Stimulated activated naive B cell treated with anti-CD40 and anti-IgM and Interleukin-4, amounts not matched to agents 10 μg/mL and 1 μg/mL and 100 μg/mL, for 72 hours (primary cell): ENCODE results near the gene POLR1A.

Experiments used
- ATAC-seq, 2 donors: fragments of 150-1000 bp; cut with Tn5 transposase; replicated peaks; 2 replicates each; pipeline ENCODE4 v1.10.0; 2021; ENCODE audit warnings: moderate library complexity in 1 of 2
- DNase-seq: peaks from one replicate; pipeline ENCODE4 v3.0.0; 2021
- H3K27ac Mint-ChIP-seq: one replicate; pipeline ENCODE4 v1.8.0; 2022; ENCODE audit warnings: mild to moderate bottlenecking, mixed read lengths
- H3K27me3 Mint-ChIP-seq, 2 donors: one replicate each; pipeline ENCODE4 v1.8.0; 2022; ENCODE audit warnings: mixed read lengths in 2 of 2
- H3K36me3 Mint-ChIP-seq, 2 donors: one replicate each; pipeline ENCODE4 v1.8.0; 2022; ENCODE audit warnings: mixed read lengths in 2 of 2, mild to moderate bottlenecking in 1 of 2
- H3K4me1 Mint-ChIP-seq, 2 donors: one replicate each; pipeline ENCODE4 v1.8.0; 2022; ENCODE audit warnings: mixed read lengths in 2 of 2, mild to moderate bottlenecking in 1 of 2
- H3K4me3 Mint-ChIP-seq, 2 donors: one replicate each; pipeline ENCODE4 v1.8.0; 2022; ENCODE audit warnings: mild to moderate bottlenecking in 2 of 2, mixed read lengths in 2 of 2, moderate library complexity in 1 of 2
- H3K9me3 Mint-ChIP-seq, 2 donors: one replicate each; pipeline ENCODE4 v1.8.0; 2022; ENCODE audit warnings: mixed read lengths in 2 of 2, mild to moderate bottlenecking in 1 of 2

Gene POLR1A

DNA sequence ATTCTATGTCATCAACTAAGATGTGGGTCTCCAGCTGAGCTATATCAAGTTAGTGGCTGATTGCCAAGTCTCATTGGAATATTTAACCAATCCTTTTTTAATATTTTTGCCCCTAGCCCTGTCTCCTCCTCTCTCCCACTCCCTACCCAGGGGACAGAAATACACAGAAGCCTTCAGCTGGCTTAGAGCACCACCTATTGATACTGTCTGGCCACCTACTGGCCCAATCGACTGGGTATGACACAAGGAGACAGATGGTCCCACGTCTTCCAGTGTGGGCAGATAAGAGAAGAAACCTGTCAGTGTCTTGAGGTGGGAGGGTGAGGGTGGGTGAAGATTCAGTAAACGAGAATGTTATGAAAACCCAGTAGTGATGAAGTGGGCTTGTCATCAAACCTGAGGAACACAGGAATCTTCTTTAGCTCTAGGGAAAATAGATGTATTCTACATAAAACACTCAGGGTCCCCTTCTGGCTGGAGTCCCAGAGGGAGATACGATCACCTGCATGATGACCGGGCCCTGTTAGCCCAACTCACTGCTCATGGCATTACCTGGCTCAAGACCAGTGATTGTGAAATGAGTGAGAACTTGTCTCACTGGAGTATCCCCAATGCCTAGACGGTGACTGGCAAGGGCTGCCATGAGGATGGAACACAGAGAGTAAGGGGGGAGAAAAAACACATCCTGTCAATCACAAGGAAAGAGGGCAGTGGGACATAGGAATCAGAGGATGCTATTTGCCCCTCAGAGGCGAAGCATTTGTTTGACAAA lies 26.7 kb downstream of the POLR1A start:
- DNase-seq (no peak), ATAC-seq (peak in 1 of 2 donors; percentile 29)
- H3K36me3 Mint-ChIP-seq: peaks cover 49 to 67% of the 10 kb centered on the region in 2 donors
- H3K4me3 Mint-ChIP-seq: no peak overlapping the region
- H3K27me3 Mint-ChIP-seq: no peaks in the 10 kb centered on the region
- H3K27ac Mint-ChIP-seq: no peak overlapping the region
- H3K4me1 Mint-ChIP-seq: peaks cover 16 to 23% of the 10 kb centered on the region in 2 donors
- no peaks in the 10 kb centered on the region for H3K9me3 Mint-ChIP-seq

DNA sequence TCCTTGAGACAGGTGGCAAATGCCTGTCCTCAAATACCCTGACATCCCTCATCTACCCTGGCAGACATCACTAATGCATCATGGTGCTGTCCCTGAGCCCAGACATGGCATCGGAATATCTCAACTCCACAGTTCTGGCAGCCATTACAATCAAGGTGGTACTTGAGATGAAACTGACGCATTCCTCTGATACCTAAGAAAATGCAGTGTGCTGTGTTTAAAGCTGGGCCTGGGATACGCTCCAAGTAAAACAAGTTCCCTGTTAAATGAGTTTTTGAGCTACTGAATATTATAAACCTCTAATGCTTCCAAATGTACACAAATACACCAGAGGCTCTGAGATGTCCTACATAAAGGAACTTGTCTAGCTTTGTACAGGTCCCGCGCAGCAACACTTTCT lies 29.8 kb downstream of the POLR1A start:
- Mint-ChIP-seq H3K4me3 (no peak overlapping the region), H3K27ac (no peak overlapping the region), H3K4me1 (peaks cover 33 to 44% of the 10 kb centered on the region in 2 donors), H3K9me3 (no peaks in the 10 kb centered on the region), H3K36me3 (peaks cover 66 to 84% of the 10 kb centered on the region in 2 donors), H3K27me3 (no peaks in the 10 kb centered on the region)
- no peak for DNase-seq
- ATAC-seq: no peak

DNA sequence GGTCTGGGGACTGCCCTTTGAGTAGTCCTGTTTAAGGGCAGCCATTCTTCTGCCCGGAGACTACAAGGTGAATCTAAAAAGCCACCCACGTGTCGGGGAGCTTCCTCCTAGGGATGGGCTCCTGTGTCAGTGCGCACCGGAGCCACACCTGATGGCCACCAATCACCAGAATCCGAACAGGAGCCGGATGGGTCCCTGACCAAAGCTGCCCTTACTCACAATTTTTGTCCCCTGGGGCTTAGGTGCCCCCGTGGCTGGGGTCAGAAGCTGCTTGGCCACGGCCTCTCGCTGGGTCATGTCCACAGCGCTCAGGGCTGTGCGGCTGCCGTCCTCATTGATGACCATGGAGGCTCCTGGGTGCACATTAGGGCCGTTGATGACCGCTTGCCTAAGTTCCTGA lies 30.9 kb downstream of the POLR1A start:
- Mint-ChIP-seq H3K27me3 (no peaks in the 10 kb centered on the region), H3K36me3 (peaks cover 66 to 84% of the 10 kb centered on the region in 2 donors)
- ATAC-seq: no peak

DNA sequence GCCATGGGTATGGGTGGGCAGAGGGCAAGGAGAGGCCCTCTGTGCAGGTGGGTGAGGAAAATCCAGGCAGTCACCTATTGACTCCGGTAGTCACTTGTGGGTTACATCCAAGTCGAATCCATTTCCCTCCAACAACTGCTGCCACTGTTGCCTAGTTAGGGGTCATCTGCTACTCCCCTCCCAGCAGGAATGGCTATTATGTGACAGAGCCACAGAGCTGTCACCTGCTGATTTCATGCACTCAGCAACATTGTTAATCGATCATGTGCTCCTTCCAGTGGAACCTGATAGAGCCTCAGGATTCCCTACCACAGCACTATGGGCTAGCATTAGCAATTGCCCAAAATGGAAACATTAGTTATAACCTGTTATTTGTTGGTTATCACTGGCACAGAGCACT lies 31.4 kb downstream of the POLR1A start:
- Mint-ChIP-seq H3K4me1 (peaks cover 23 to 28% of the 10 kb centered on the region in 2 donors), H3K4me3 (no peak overlapping the region), H3K27me3 (no peaks in the 10 kb centered on the region), H3K27ac (no peak overlapping the region), H3K9me3 (no peaks in the 10 kb centered on the region), H3K36me3 (peaks cover 69 to 84% of the 10 kb centered on the region in 2 donors)
- DNase-seq (no peak), ATAC-seq (no peak)

More for the DNA sequence above, 30.9 kb downstream of the POLR1A start:
- DNase-seq: no peak
- Mint-ChIP-seq H3K4me3 (no peak overlapping the region), H3K27ac (peak overlapping the region; percentile 9), H3K9me3 (no peaks in the 10 kb centered on the region), H3K4me1 (peaks cover 25 to 34% of the 10 kb centered on the region in 2 donors)

DNA sequence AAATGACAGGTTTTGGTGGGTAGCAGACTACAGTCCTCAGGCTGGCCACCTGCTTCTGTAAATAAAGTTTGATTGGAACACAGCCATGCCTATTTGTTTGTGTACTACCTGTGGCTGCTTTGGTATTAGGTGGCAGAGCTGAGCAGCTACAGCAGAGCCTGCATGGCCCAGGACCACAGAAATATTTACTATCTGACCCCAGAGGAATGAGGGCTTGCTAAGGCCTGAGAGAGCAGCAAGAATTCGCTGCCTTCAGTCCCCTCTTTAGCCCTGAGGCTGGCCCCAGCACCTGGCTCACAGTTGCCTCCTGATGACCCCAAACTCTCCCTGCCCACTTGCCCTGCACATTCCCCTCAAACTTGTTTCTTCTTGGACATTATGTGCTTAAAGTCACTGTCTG lies 32.5 kb downstream of the POLR1A start:
- peaks cover 69 to 77% of the 10 kb centered on the region in 2 donors for H3K36me3 Mint-ChIP-seq
- H3K4me3 Mint-ChIP-seq: no peak overlapping the region
- H3K4me1 Mint-ChIP-seq: peaks cover 21 to 25% of the 10 kb centered on the region in 2 donors
- H3K27me3 Mint-ChIP-seq: no peaks in the 10 kb centered on the region
- H3K27ac Mint-ChIP-seq: peak overlapping the region; percentile 4
- DNase-seq (no peak), ATAC-seq (no peak)
- no peaks in the 10 kb centered on the region for H3K9me3 Mint-ChIP-seq

DNA sequence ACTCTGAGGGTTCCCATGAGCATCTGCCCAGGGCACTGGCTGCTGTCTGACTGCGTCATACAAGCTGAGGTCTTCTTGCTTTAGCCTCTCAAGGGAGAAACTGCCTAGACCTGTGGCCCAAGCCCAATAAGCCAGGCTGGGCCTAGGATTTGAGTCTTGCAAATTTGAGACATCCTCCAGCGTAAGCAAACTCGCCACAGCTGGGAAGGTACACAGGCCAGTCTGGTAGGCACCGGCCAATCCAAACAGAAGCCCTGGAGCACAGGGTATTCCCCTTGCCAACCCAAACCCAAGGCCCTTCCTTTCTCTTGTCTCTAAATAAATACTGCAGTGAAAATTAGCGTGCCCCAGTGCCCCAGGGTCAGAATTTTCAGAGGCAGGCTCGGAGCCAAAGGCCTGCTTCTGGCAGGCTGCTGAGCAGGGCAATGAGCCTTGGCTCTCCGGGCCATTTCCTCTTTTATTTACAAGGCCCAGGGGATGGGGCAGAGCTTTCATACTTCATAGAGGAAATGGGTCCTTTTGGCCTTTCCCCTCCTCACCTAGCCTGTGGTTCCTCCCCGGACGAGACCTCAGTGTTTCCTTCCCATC lies 33.3 kb downstream of the POLR1A start:
- Mint-ChIP-seq H3K36me3 (peaks cover 70 to 77% of the 10 kb centered on the region in 2 donors), H3K4me3 (peak overlapping the region; percentile 30 to 36)

DNA sequence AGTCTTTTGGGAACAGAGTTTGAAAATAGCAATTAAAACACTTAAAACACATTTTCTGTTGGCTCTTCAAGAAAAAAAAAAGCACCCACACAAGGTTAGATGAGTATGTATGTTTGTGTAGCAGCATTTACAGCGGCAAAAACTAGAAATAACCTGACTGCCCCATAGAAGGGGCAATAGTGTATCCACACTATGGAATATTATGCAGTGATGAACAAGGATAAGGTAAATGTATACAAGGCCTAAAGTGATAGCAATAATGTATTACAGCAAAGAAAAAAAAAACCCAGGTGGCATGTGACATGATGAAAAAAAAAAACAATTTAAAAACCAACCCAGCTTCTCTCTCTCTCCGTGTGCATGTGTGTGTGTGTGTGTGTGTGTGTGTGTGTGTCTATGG lies 34.8 kb downstream of the POLR1A start:
- H3K36me3 Mint-ChIP-seq: peaks cover 62 to 68% of the 10 kb centered on the region in 2 donors
- DNase-seq (no peak), ATAC-seq (no peak)
- no peak overlapping the region for H3K4me3 Mint-ChIP-seq
- H3K4me1 Mint-ChIP-seq: peaks cover 19 to 30% of the 10 kb centered on the region in 2 donors
- H3K27ac Mint-ChIP-seq: no peak overlapping the region
- H3K27me3 Mint-ChIP-seq: no peaks in the 10 kb centered on the region
- H3K9me3 Mint-ChIP-seq: no peaks in the 10 kb centered on the region

More for the DNA sequence above, 33.3 kb downstream of the POLR1A start:
- Mint-ChIP-seq H3K4me1 (peaks cover 18 to 30% of the 10 kb centered on the region in 2 donors), H3K9me3 (no peaks in the 10 kb centered on the region), H3K27ac (peak overlapping the region; percentile 94), H3K27me3 (no peaks in the 10 kb centered on the region)
- DNase-seq: peak; percentile 74
- peak; percentile 97 for ATAC-seq

DNA sequence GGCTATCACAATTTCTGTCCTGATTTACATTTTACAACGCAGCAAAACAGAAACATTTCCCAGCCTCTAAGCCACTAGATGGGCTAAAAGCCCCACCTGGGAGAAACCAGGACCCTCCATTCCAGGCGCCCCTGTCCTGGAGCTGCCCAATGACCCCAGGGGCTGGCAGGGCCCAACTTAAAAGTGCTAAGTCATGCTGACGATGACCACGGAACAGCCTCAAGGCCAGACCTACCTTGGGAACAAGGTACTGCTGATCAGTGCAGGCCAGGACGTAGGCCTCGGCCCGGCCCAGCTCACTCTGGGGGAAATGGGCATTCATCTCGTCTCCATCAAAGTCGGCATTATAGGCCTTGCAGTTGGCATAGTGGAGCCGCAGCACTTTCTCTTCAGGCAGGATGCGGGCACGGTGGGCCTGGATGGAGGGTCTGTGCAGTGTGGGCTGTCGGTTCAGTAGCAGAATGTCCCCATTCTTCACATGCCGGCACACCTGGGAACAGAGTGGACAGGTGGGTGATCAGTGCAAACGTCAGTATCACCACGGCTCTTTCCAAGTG lies 35.8 kb downstream of the POLR1A start:
- no peak overlapping the region for H3K27ac Mint-ChIP-seq
- no peak overlapping the region for H3K4me3 Mint-ChIP-seq
- ATAC-seq: no peak
- peaks cover 66 to 71% of the 10 kb centered on the region in 2 donors for H3K36me3 Mint-ChIP-seq
- peaks cover 20 to 30% of the 10 kb centered on the region in 2 donors for H3K4me1 Mint-ChIP-seq
- DNase-seq: no peak
- no peaks in the 10 kb centered on the region for H3K9me3 Mint-ChIP-seq
- H3K27me3 Mint-ChIP-seq: no peaks in the 10 kb centered on the region

DNA sequence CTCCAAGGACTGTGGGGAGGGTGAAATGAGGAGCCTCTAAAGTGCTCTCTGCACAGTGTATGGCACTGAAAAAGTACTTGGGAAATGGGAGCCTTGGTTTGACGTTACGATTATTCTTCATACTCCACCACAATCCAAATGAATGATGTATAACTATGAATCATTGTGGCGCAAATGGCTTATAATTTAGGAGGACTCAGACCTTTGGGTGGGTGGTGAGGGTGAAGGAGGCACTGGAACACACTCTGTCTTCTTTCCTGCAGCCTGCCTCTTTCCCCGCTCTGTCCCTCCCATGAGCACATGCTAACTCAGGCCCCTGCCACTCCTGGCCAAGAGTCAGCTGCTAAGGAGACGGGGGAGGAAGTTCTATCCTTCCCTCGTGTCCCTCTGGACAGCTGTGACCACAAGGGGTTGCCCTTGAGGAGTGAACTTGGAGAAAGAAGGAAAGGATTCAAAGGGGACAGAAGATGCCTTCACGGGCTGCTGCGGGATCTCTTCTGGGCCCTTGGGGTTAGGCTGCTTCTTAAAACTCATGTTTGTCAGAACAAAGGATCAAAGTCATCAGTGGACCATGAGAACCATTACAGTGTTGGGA lies 36.5 kb downstream of the POLR1A start:
- no peak overlapping the region for H3K4me3 Mint-ChIP-seq
- no peaks in the 10 kb centered on the region for H3K27me3 Mint-ChIP-seq
- ATAC-seq (no peak), DNase-seq (no peak)
- H3K4me1 Mint-ChIP-seq: peaks cover 20 to 31% of the 10 kb centered on the region in 2 donors
- H3K9me3 Mint-ChIP-seq: no peaks in the 10 kb centered on the region
- no peak overlapping the region for H3K27ac Mint-ChIP-seq
- peaks cover 69 to 73% of the 10 kb centered on the region in 2 donors for H3K36me3 Mint-ChIP-seq

DNA sequence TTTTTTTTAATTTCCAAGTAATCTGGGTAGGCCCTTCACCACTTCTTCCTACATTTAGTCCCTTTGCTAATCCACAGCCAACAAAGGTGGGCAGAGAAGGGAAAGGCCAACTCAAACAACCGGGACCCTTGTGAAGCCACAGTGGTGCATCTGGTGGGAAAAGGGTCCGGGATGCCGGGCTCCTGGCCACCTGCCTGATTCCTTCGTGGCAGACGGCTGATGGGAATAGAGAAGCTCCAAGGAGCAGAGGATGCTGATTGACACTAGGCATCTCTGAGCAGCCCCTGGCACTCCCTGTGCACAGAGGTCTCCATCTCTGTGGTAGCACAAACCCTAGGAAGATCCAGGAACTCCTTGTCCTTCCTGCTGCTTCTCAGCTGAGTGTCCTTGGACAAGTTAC lies 37.0 kb downstream of the POLR1A start:
- ATAC-seq (no peak), DNase-seq (no peak)
- peaks cover 23 to 35% of the 10 kb centered on the region in 2 donors for H3K4me1 Mint-ChIP-seq
- H3K4me3 Mint-ChIP-seq: no peak overlapping the region
- no peaks in the 10 kb centered on the region for H3K9me3 Mint-ChIP-seq
- H3K36me3 Mint-ChIP-seq: peaks cover 71 to 76% of the 10 kb centered on the region in 2 donors
- no peak overlapping the region for H3K27ac Mint-ChIP-seq
- H3K27me3 Mint-ChIP-seq: no peaks in the 10 kb centered on the region

DNA sequence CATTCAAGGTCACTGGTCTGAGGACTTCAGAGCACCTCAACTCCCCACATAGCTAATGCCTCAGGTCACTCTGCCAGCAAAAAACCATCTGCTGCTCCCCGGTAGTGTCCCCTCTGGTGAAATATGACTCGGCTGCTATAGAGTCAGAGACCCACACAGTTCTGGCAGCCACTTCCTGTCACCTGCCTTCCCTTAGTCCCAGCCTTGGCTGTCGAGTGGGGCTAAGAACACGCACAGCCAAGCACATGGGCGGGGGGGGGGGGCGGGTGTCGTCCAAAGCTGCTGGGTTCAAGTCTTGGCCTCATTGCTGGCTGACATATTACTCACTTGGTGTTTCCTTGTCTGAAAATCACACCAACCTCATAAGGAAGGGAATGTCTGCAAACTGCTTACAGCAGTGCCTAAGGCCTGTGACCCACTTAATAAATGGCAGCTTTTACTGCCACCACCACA lies 37.5 kb downstream of the POLR1A start:
- DNase-seq (no peak), ATAC-seq (peak; percentile 15 to 22)
- Mint-ChIP-seq H3K27ac (peak overlapping the region; percentile 20), H3K4me3 (no peak overlapping the region), H3K9me3 (no peaks in the 10 kb centered on the region), H3K36me3 (peaks cover 72 to 76% of the 10 kb centered on the region in 2 donors), H3K27me3 (no peaks in the 10 kb centered on the region), H3K4me1 (peaks cover 19 to 31% of the 10 kb centered on the region in 2 donors)

DNA sequence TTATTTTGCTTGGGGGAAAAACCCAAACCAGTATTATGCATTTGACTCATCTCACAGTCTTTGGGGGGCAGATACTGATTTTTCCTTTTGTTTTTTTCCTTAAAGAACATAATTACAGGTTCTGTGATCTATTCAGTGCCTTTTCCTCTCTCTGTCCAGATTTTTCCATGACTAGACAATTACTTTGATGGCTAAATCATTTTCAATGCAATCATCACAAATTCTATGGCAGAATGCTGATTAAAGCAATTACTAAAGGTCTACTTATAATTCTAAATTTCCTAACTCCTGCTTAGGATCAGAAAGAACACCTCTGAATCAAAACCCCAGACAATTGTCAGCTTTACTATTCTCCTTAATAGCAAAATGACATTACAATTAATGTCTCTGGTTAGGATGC lies 38.8 kb downstream of the POLR1A start:
- Mint-ChIP-seq H3K27ac (no peak overlapping the region), H3K36me3 (peaks cover 72 to 76% of the 10 kb centered on the region in 2 donors), H3K4me3 (no peak overlapping the region), H3K4me1 (peaks cover 9 to 18% of the 10 kb centered on the region in 2 donors), H3K9me3 (no peaks in the 10 kb centered on the region), H3K27me3 (no peaks in the 10 kb centered on the region)
- ATAC-seq (no peak), DNase-seq (no peak)

DNA sequence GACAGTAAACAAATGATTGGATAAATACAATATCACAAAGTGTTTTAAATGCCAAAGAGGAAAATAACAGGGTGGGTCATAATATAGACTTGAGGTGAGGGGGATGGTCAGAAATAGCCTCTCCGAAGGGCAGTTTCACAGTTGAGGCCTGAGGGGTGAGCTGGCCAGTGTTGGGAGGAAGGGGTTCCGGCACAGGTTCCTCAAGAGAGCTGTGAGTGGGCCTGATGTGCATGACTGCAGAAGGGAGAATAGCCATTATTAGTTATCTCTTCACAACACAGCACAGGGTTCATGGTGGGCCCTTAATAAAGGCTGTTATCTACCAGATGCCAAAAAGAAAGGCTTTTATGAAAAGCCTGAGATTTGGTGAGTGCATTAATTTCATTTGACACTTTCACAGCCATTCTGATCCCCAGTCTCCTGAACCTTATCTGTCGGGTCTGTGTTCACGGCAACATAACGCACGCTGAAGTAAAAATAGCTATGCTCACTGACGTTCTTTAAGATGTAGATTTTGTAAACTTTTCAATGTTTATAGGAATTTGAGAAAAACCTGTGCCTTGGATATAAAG lies 39.6 kb downstream of the POLR1A start:
- DNase-seq (no peak), ATAC-seq (no peak)
- Mint-ChIP-seq H3K4me1 (peaks cover 6 to 12% of the 10 kb centered on the region in 2 donors), H3K27ac (no peak overlapping the region), H3K27me3 (no peaks in the 10 kb centered on the region), H3K4me3 (no peak overlapping the region), H3K9me3 (no peaks in the 10 kb centered on the region), H3K36me3 (peaks cover 71 to 76% of the 10 kb centered on the region in 2 donors)

DNA sequence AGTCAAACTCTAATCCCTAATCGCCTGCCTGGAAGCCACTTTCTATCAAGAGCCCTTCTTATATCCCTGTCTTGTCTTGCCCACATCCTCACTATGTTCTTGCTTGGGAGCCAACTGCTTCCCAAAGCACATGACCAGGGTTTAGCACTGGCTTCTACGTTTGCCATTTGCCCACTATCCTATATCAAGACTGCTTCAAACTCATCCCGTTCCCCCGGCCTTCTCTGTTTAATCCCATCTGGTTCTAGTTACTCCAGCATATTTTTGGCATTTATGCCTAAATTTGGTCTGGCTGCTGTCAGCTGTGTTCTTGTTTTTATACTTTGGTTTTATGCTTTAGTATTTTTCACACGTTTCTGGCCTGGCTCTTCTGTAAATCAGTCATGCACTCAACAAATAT lies 40.2 kb downstream of the POLR1A start:
- H3K27ac Mint-ChIP-seq: peak overlapping the region; percentile 53
- H3K4me1 Mint-ChIP-seq: peaks cover 6 to 12% of the 10 kb centered on the region in 2 donors
- DNase-seq: no peak
- no peaks in the 10 kb centered on the region for H3K9me3 Mint-ChIP-seq
- ATAC-seq: no peak
- no peaks in the 10 kb centered on the region for H3K27me3 Mint-ChIP-seq
- peaks cover 71 to 76% of the 10 kb centered on the region in 2 donors for H3K36me3 Mint-ChIP-seq
- H3K4me3 Mint-ChIP-seq: no peak overlapping the region
